ENCODE results near the gene TRPM6. TPM values are rescaled to one million over a fixed set of nuclear protein-coding genes. Genes with fewer than 3 reads are reported as not detected.
A peak's percentile ranks its signal among the peaks of the same experiment; 100 is the strongest.
"Not testable (repeated sequence)": the region's sequence is repeated elsewhere in the genome, so short reads cannot be mapped to it uniquely, and the experiment has no call there.

Gene TRPM6
- total RNA-seq, 1 experiment from 2014 or later = not detected

DNA sequence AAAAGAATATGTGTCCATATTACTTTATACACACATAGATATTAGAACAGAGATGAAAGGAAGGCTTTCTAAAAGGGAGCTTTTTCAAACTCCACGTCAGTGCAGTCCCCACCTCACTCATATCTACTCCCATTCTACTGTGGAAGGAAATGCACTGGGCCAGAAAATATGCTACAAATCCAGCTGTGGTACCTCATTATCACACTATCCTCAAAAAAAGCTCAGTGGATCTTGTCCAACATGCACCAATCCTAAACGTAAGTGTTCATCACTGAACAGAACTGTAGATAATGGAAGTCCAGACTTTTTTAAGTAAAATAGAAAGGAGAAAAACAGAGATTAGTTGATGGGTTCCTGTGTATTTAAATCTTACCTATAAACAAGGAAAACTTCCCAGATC lies 27.9 kb downstream of the TRPM6 start:
- no peak for DNase-seq (ENCODE audit: low read depth)

GRCh38 chr9:74858751-74859414 lies 28.8 kb downstream of the TRPM6 start:
- peak; percentile 4 for DNase-seq (ENCODE audit: low read depth)

DNA sequence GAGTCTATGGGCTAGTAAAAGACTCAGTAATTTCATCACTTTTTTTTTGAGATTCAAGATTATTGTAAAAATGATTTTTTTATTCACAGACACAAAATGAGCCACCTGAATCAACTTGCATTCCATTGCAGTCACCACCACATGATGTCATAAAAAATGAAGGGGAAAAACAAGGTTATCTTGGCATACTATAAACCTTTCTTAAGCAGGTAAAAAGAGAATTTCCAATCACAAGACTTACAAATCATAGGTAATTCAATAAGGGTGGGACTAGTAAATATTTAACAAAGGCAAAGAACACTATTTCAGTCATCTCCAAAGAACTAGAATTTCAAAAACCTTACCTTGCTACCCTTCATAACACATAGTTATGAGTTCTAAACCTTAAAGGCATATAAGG lies 30.7 kb downstream of the TRPM6 start:
- no peak for DNase-seq (ENCODE audit: low read depth)

- DNase-seq (ENCODE audit: low read depth) = no peak
Observed at GRCh38 chr9:74855072-74855471, 32.6 kb downstream of the TRPM6 start.

GRCh38 chr9:74853024-74853423 lies 34.7 kb downstream of the TRPM6 start:
- DNase-seq (ENCODE audit: low read depth) = not testable (repeated sequence)

DNA sequence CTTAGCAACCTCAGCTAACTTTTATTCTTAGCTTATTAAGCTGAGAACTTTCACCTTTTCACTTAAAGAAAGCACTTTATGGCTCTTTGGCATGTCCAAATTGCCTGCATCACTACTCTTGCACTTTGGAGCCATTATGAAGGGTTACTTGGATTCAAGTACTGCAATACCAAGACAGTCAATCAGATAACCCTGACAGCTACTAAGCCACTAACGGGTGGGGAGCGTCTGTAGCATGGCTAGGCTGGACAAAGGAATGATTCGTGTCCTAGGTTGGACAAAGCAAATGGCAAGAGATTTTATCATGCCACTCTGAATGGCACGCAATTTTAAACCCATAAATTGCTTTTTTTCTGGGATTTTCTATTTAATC lies 39.6 kb downstream of the TRPM6 start:
- no peak for DNase-seq (ENCODE audit: low read depth)

GRCh38 chr9:74847478-74848152 lies 40.1 kb downstream of the TRPM6 start:
- no peak for DNase-seq (ENCODE audit: low read depth)

DNA sequence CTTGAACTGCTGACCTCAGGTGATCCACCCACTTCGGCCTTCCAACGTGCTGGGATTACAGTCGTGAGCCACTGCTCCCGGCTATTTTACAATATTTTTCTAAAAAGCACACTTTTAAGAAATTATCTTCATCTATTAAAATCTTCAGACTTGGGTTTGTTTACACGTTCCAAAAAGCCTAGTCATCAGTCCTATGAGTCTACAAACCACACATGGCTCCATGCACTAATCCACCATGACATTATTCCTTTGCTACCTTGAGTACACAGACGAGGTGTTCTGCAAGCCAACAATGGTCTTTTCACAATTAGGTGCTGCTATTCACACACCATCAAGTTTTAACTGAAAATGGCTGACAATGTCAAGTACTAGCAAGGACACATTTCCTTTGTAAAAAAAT lies 41.0 kb downstream of the TRPM6 start:
- peak; percentile 9 for DNase-seq (ENCODE audit: low read depth)

DNA sequence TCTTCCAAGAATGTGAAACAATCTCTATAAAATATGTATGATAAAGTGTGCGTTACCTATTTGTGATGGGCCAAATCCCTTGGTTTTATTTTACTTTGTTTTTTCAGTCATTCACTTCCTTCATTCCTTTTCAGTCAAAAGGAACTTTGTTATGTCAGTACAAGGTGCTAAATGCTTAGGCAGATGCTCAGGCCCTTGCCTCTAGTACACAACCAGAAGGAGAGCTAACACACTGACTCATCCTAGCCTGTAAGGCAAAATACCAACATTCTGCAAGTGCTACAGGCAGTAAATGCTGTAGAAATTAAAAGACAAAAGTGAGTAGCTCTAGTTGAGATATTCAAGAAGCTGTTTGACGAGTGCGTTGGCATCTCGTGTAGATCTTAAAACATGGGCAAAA lies 49.4 kb downstream of the TRPM6 start:
- DNase-seq (ENCODE audit: low read depth) = no peak

DNA sequence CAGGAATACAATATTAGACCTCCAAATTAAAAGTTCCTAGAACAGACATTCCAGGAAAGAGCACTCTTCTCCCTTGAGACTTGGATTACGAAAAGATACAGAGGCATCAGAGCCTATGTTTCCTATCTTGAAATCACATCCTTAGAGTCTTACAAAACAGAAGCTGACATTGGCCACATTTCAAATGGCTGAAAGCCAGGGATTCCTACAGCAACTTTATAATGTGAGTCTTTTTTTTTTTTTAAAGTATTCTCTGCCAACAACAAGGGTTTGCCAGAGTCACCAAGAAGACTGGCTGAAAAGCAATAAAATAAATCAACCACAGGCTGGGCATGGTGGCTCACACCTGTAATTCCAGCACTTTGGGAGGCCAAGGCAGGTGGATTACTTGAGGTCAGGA lies 63.1 kb downstream of the TRPM6 start:
- peak; percentile 66 for DNase-seq (ENCODE audit: low read depth)

DNA sequence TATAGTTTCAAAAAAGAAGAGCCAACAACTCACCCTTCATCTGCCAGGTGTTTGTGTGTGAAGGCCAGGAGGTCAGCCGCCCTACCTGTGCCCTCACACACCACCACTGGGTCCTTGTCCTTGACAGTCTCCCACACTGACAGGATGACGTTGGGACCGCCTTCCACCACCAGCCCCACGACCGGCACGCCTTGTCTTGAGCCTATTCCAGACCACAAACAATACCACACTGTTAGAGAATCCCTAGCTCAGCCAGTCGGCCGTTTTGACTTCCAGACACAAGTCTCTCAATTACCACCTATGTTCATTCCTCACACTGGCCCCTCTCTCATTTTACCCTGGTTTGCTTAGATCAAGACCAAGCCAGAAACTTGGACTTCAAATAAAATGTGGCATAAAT lies 66.1 kb downstream of the TRPM6 start:
- no peak for DNase-seq (ENCODE audit: low read depth)

DNA sequence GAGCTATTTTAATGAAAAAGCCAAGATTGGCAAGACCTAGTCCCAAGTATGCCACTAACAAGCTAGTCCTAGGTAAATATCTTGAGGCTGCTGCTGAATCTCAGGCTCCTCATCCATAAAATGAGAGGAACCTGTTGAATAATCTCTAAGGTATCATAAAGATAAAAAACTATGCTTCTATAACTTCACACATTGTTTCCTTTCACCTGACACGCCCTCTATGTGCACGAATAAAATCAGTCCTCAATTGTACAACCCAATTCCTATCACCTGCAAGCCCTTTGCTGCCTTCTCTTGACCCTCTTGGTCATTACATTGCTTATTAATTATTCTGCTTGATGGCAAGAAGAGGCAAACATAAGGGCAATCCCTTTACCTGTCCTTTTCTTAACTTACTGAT lies 69.9 kb downstream of the TRPM6 start:
- DNase-seq (ENCODE audit: low read depth) = no peak

DNA sequence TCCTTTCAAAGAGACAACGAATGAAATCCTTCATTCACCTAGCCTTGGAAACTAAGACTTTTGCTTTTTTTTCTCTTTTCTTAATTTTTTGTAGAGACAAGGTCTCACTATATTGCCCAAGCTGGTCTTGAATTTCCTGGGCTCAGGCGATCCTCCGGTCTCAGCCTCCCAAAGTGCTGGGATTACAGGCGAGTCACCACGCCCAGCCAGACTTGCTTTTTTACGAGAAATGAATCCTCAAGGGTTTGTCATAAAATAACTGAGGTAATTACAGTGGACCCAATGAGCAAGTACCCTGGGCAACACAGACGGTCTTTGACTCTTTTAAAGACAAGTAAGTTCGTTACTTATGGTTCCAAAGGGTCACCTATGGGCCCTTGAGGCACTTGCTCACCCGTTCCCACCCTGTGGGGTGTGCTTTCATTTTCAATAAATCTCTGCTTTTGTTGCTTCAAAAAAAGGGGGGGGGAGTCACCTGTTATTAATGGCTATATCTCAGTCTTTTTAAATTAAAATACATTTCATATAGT lies 70.4 kb downstream of the TRPM6 start:
- no peak for DNase-seq (ENCODE audit: low read depth)

DNA sequence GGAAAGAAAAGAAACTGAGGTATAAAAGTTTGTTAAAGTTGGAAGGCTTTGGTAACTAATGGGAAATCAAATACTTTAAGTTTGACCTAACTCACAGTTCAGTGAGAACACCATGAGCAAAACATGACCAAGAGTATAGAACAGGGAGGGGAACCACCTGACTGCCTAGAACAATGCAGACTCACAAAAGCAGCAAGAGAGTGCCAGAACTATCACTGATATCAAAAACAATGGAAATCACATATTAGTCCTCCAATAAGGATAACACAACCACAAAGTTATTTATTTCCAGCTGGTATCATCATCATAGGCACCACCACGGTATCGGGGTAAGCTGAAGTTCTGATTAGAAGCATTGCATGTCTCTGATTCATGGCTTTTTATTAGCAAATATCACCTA lies 77.5 kb downstream of the TRPM6 start:
- no peak for DNase-seq (ENCODE audit: low read depth)

- no peak for DNase-seq (ENCODE audit: low read depth)
Observed at GRCh38 chr9:74804018-74804385, 83.7 kb downstream of the TRPM6 start.

GRCh38 chr9:74803376-74804017 lies 84.2 kb downstream of the TRPM6 start:
- no peak for DNase-seq (ENCODE audit: low read depth)

- no peak for DNase-seq (ENCODE audit: low read depth)
Observed at GRCh38 chr9:74800226-74800625, 87.5 kb downstream of the TRPM6 start.

- DNase-seq (ENCODE audit: low read depth) = no peak
Observed at GRCh38 chr9:74795803-74796202, 91.9 kb downstream of the TRPM6 start.

DNA sequence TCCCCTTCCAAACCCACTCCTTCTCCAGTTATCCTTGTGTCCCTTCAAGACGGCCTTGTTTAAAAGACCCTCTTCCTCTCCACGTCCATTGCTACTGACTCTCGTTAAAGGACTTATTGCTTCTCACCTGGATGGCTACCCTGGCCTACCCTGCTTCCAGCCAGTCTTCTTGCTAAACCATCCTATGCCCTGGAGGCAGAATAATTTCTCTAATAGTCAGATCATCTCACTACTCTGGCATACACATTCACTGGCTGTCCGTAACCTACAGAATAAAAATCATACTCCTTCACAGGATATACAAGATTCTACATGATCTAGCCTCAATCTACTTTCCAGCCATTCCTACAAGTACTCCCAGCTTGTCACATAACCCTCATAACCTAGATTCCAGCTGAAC lies 92.6 kb downstream of the TRPM6 start:
- DNase-seq (ENCODE audit: low read depth) = no peak

- DNase-seq (ENCODE audit: low read depth) = no peak
Observed at GRCh38 chr9:74784506-74784905, 103.2 kb downstream of the TRPM6 start.

- DNase-seq (ENCODE audit: low read depth) = peak; percentile 42
Observed at GRCh38 chr9:74783408-74783807, 104.3 kb downstream of the TRPM6 start.

DNA sequence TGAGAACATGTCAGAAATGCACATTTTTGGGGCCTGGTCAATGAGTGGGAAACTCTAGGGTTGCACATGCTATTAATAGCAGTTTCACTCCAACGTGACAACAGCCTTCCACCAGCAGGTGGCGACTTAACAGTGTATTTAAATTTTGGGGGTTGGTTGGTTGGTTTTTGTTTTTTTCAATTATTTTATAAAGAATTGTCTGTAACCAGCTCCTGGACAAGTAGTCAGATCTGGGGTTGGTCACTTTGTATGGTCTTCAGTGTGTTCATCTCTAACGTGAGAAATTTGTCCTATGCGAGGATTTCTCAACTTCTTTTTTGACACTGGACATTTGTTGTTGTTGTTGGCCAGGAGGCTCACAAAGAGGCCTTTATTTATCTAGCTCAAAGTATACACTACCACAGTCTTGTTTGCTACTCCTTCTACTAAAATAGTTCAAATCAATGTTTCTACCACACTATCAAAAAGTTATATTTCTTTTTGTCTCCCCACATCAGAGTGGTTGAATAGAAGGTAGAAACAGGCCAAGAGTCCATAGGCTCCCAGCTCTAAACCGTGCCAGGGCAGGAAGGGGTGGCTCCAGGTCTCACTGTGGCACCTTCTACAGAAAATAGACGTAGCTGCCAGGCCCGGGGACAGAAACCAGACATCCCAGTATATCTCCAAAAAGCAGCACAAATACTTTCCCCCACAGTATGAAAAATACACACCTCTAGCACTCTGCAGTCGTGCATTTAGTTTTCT lies 110.4 kb downstream of the TRPM6 start:
- DNase-seq (ENCODE audit: low read depth) = peak; percentile 50
